ENCODE data around the gene HCN2.
"Not testable (repeated sequence)": the region's sequence is repeated elsewhere in the genome, so short reads cannot be mapped to it uniquely, and the experiment has no call there.

The HCN2 gene

DNA sequence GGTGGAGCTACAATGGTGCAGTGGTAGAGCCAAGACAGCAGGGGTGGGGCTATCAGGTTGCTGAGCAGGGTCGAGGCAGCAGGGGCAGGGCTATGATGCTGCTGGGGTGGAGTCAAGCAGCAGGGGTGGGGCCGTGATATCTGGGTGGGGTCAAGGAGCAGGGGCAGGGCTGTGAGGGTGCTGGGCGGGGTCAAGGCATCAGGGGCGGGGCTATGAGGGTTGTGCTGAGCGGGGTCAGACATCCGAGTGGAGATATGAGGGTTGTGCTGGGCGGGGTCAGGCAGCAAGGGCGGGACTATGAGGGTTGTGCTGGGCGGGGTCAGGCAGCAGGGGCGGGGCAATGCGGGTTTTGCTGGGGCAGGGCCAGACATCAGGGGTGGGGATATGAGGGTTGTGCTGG lies 14.7 kb downstream of the HCN2 start:
- no peaks in the 10 kb centered on the region for H3K9me3 ChIP-seq (ENCODE audit: control insufficient read depth in 2 of 2, low read length in 2 of 2)
- no peaks in the 10 kb centered on the region for H3K27me3 ChIP-seq (ENCODE audit: control insufficient read depth in 2 of 2, insufficient read depth in 2 of 2, low read length in 2 of 2)
- H3K27ac ChIP-seq (ENCODE audit: low read depth in 2 of 2, low read length in 2 of 2): no peak overlapping the region
- no peak overlapping the region for H3K9ac ChIP-seq (ENCODE audit: low read depth in 1 of 2, low read length in 2 of 2)
- H3K4me3 ChIP-seq (ENCODE audit: low read length in 2 of 2): no peak overlapping the region
- H3K36me3 ChIP-seq (ENCODE audit: control insufficient read depth in 2 of 2, insufficient read depth in 2 of 2, low read length in 2 of 2): no peaks in the 10 kb centered on the region
- no peaks in the 10 kb centered on the region for H3K4me1 ChIP-seq (ENCODE audit: control insufficient read depth in 2 of 2, insufficient read depth in 2 of 2, low read length in 2 of 2)

DNA sequence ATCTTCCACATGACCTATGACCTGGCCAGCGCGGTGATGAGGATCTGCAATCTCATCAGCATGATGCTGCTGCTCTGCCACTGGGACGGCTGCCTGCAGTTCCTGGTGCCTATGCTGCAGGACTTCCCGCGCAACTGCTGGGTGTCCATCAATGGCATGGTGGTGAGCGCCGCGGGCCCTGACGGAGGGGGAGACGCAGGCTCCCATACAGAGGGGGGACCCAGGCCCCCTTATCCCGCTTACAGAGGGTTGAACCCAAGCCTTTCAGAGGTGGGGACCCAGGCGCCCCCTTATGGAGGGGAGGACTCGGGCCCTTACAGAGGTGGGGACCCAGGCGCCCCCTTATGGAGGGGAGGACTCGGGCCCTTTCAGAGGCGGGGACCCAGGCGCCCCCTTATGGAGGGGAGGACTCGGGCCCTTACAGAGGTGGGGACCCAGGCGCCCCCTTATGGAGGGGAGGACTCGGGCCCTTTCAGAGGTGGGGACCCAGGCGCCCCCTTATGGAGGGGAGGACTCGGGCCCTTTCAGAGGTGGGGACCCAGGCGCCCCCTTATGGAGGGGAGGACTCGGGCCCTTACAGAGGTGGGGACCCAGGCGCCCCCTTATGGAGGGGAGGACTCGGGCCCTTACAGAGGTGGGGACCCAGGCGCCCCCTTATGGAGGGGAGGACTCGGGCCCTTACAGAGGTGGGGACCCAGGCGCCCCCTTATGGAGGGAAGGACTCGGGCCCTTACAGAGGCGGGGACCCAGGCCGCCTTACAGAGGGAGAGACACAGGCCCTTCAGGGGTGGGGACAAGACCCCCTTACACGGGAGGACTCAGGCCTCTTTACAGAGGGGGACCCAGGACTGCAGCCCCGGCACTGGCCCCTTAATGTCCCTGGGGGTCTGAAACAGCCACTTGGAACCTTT lies 15.6 kb downstream of the HCN2 start:
- H3K4me1 ChIP-seq (ENCODE audit: control insufficient read depth in 2 of 2, insufficient read depth in 2 of 2, low read length in 2 of 2); H3K27ac ChIP-seq (ENCODE audit: low read depth in 2 of 2, low read length in 2 of 2); H3K9ac ChIP-seq (ENCODE audit: low read depth in 1 of 2, low read length in 2 of 2); H3K4me3 ChIP-seq (ENCODE audit: low read length in 2 of 2); H3K9me3 ChIP-seq (ENCODE audit: control insufficient read depth in 2 of 2, low read length in 2 of 2); H3K36me3 ChIP-seq (ENCODE audit: control insufficient read depth in 2 of 2, insufficient read depth in 2 of 2, low read length in 2 of 2); H3K27me3 ChIP-seq (ENCODE audit: control insufficient read depth in 2 of 2, insufficient read depth in 2 of 2, low read length in 2 of 2): not testable (repeated sequence)

DNA sequence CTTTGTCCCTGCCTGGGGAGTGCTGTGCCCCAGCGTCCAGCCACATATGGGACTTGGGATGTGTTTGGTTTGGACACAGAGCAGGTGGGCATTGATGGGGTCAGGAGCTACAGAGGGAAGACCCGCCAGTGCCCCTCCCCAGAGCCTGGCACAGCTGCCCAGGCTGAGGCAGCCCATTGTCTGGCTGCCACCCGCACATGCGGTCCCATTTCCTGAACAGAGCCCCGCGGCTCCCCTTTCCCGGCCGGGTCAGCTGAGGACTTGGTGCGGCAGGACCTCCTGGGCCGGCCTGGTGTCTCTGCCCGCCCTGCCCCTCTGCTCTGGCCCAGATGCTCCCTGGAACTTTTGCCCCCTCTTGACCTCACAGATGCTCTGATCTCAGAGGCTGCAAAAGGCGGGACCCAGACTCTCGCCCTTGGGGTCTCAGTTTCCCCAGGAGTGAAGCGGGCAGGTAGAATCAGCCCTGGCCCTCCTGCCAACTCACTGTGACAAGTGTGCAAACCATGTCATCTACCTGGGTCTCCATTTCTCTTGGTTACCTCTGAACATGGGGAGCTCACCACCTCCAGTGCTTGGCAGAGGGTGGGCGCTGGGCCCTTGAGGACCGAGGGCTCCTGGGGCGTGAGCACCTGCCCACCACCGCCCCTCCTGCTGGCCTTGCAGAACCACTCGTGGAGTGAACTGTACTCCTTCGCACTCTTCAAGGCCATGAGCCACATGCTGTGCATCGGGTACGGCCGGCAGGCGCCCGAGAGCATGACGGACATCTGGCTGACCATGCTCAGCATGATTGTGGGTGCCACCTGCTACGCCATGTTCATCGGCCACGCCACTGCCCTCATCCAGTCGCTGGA lies 17.8 kb downstream of the HCN2 start:
- H3K27me3 ChIP-seq (ENCODE audit: control insufficient read depth in 2 of 2, insufficient read depth in 2 of 2, low read length in 2 of 2): peaks cover 0 to 10% of the 10 kb centered on the region in 2 donors
- no peak overlapping the region for H3K9ac ChIP-seq (ENCODE audit: low read depth in 1 of 2, low read length in 2 of 2)
- no peaks in the 10 kb centered on the region for H3K9me3 ChIP-seq (ENCODE audit: control insufficient read depth in 2 of 2, low read length in 2 of 2)
- H3K27ac ChIP-seq (ENCODE audit: low read depth in 2 of 2, low read length in 2 of 2): no peak overlapping the region
- peaks cover 0 to 2% of the 10 kb centered on the region in 2 donors for H3K4me1 ChIP-seq (ENCODE audit: control insufficient read depth in 2 of 2, insufficient read depth in 2 of 2, low read length in 2 of 2)
- no peaks in the 10 kb centered on the region for H3K36me3 ChIP-seq (ENCODE audit: control insufficient read depth in 2 of 2, insufficient read depth in 2 of 2, low read length in 2 of 2)
- no peak overlapping the region for H3K4me3 ChIP-seq (ENCODE audit: low read length in 2 of 2)

DNA sequence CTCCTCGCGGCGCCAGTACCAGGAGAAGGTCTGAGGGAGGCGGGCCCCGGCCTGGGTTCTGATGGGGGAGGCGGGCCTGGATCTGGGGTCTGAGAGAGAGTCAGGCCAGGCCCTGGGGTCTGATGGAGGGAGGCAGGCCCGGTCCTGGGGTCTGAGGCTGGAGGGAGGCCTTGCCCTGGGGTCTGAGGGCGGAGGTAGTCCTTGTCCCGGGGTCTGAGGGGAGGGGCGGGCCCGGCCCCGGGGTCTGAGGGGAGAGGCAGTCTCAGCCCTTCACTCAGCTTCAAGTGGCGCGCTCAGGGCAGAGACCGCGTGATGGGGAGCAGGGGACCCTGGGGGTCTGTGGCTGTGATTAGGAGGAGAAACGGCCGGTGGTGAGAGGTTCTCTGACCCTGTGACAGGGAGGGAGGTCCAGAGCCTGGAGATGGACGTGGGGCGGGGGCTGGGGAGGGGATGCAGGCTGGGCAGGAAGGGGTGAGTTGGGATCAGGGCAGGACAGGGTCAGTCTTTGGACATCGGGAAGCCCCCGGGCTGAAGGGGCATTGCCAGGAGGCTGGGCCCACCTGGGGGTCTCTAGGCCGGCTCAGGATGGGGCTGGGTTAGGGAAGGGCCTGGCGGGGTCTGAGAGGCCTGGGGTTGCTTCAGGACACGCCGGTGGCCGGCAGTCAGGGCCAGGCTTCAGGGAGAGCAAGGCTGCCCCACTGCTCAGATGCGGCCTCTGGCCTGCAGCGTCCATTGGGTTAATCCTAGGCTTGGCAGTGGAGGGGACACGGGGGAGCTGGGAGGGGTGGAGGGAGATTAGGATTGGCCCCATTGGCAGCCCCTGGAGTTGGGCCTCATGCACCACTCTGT lies 18.7 kb downstream of the HCN2 start:
- H3K9me3 ChIP-seq (ENCODE audit: control insufficient read depth in 2 of 2, low read length in 2 of 2): no peaks in the 10 kb centered on the region
- no peaks in the 10 kb centered on the region for H3K36me3 ChIP-seq (ENCODE audit: control insufficient read depth in 2 of 2, insufficient read depth in 2 of 2, low read length in 2 of 2)
- no peak overlapping the region for H3K9ac ChIP-seq (ENCODE audit: low read depth in 1 of 2, low read length in 2 of 2)
- H3K27ac ChIP-seq (ENCODE audit: low read depth in 2 of 2, low read length in 2 of 2): no peak overlapping the region
- H3K27me3 ChIP-seq (ENCODE audit: control insufficient read depth in 2 of 2, insufficient read depth in 2 of 2, low read length in 2 of 2): peaks cover 0 to 10% of the 10 kb centered on the region in 2 donors
- peaks cover 0 to 2% of the 10 kb centered on the region in 2 donors for H3K4me1 ChIP-seq (ENCODE audit: control insufficient read depth in 2 of 2, insufficient read depth in 2 of 2, low read length in 2 of 2)
- H3K4me3 ChIP-seq (ENCODE audit: low read length in 2 of 2): no peak overlapping the region

DNA sequence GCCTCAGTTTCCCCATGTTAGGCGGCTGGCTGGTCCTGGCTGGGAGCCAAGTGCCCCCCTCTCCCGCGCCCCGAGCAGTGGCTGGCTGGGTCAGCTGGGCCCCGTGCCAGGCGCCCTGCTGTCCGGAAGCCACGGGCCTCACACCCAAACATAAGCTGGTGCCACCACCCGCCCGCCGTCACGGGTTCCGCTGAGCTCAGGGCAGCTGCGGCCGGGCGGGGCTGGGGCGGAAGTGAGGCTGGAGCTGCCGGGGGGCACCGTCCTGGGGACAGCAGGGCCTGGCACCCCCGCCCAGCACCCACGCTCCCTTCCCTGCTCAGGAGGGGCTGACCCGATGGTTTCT lies 19.3 kb downstream of the HCN2 start:
- H3K9me3 ChIP-seq (ENCODE audit: control insufficient read depth in 2 of 2, low read length in 2 of 2): no peaks in the 10 kb centered on the region
- no peak overlapping the region for H3K4me3 ChIP-seq (ENCODE audit: low read length in 2 of 2)
- H3K36me3 ChIP-seq (ENCODE audit: control insufficient read depth in 2 of 2, insufficient read depth in 2 of 2, low read length in 2 of 2): no peaks in the 10 kb centered on the region
- peaks cover 0 to 10% of the 10 kb centered on the region in 2 donors for H3K27me3 ChIP-seq (ENCODE audit: control insufficient read depth in 2 of 2, insufficient read depth in 2 of 2, low read length in 2 of 2)
- H3K4me1 ChIP-seq (ENCODE audit: control insufficient read depth in 2 of 2, insufficient read depth in 2 of 2, low read length in 2 of 2): peaks cover 0 to 2% of the 10 kb centered on the region in 2 donors
- H3K9ac ChIP-seq (ENCODE audit: low read depth in 1 of 2, low read length in 2 of 2): no peak overlapping the region
- H3K27ac ChIP-seq (ENCODE audit: low read depth in 2 of 2, low read length in 2 of 2): no peak overlapping the region

DNA sequence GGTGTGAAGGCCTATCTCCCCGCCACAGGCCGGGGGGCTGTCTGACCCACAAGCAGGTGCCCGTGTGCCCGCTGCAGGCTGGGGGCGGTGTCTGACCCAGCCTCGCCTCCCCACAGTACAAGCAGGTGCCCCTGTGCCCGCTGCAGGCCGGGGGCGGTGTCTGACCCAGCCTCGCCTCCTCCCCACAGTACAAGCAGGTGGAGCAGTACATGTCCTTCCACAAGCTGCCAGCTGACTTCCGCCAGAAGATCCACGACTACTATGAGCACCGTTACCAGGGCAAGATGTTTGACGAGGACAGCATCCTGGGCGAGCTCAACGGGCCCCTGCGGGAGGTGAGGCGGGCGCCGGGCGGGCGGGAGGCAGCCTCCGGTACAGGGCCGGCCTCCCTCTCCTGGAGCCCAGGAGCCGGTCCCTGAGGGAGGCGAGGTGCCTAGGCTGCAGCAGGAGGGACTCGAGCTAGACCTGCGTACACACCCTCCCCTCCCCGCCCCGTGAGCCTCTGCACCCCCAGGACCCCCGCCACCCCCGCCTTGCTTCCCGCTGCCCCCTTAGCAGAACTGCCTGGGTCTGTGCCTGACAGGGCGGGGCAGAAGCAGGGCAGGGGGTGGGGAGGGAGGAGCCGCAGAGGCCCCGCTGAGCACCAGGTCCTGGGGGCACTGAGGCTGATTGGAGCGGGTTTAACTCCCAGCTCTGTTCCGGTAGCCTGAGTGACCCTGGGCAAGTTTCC lies 20.6 kb downstream of the HCN2 start:
- no peaks in the 10 kb centered on the region for H3K9me3 ChIP-seq (ENCODE audit: control insufficient read depth in 2 of 2, low read length in 2 of 2)
- H3K27ac ChIP-seq (ENCODE audit: low read depth in 2 of 2, low read length in 2 of 2): peak overlapping the region; percentile 29 to 58
- H3K27me3 ChIP-seq (ENCODE audit: control insufficient read depth in 2 of 2, insufficient read depth in 2 of 2, low read length in 2 of 2): peaks cover 0 to 10% of the 10 kb centered on the region in 2 donors
- H3K9ac ChIP-seq (ENCODE audit: low read depth in 1 of 2, low read length in 2 of 2): peak overlapping the region in 1 of 2 donors; percentile 63
- peak overlapping the region; percentile 1 to 60 for H3K4me3 ChIP-seq (ENCODE audit: low read length in 2 of 2)
- H3K4me1 ChIP-seq (ENCODE audit: control insufficient read depth in 2 of 2, insufficient read depth in 2 of 2, low read length in 2 of 2): peaks cover 0 to 2% of the 10 kb centered on the region in 2 donors
- no peaks in the 10 kb centered on the region for H3K36me3 ChIP-seq (ENCODE audit: control insufficient read depth in 2 of 2, insufficient read depth in 2 of 2, low read length in 2 of 2)

DNA sequence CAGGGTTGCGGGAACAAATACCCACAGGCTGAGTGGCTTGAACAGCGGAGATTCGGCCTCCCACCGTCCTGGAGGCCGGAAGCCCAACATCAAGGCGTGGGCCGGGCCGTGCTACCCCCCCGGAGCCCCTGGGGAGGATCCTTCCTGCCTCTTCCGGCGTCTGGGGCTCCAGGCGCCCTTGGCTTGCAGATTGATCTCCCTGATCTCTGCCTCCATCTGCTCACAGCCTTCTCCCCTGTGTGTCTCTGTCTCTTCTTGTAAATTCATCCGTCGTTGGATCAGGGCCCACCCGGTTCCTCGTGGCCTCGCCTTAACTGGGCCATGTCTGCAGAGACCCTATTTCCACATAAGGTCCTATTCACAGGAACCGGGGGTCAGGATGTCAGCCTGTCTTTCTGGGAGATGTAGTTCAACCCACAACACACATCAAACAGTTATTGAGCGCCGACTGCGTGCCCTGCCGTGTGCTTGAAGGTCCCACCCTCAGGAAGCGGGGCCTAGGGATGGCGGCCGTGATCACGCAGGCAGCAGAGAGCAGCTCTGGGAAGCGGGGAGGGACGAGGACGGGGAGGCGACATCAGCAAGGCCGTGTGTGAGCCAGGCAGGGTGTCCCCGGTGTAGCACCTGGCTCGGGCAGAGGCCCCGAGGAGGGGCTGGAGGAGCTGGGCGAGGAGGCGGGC lies 21.3 kb downstream of the HCN2 start:
- Histone ChIP-seq H3K36me3 (ENCODE audit: control insufficient read depth in 2 of 2, insufficient read depth in 2 of 2, low read length in 2 of 2) (no peaks in the 10 kb centered on the region), H3K9me3 (ENCODE audit: control insufficient read depth in 2 of 2, low read length in 2 of 2) (no peaks in the 10 kb centered on the region), H3K4me1 (ENCODE audit: control insufficient read depth in 2 of 2, insufficient read depth in 2 of 2, low read length in 2 of 2) (peaks cover 0 to 2% of the 10 kb centered on the region in 2 donors), H3K4me3 (ENCODE audit: low read length in 2 of 2) (peak overlapping the region; percentile 1 to 60), H3K27me3 (ENCODE audit: control insufficient read depth in 2 of 2, insufficient read depth in 2 of 2, low read length in 2 of 2) (peaks cover 0 to 10% of the 10 kb centered on the region in 2 donors), H3K27ac (ENCODE audit: low read depth in 2 of 2, low read length in 2 of 2) (peak overlapping the region; percentile 29 to 58), H3K9ac (ENCODE audit: low read depth in 1 of 2, low read length in 2 of 2) (peak overlapping the region; percentile 28 to 63)

DNA sequence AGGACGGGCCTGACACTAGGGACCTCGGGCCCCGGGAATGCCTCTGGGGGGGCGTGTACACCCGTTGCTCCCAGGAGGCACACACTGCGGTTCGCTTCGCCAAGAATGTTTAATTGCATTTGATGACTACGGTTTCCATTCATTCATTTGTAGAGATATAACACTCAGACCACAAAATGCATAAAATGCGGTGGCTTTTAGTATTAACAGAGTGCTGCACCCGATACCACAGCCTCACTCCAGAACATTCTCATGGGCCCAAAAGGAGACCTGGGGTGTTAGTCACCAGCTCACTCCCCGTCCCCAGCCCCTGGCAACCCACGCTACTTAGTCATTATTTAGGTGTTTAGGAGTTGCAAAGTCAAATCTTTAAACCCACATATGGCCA lies 21.8 kb downstream of the HCN2 start:
- Histone ChIP-seq H3K27me3 (ENCODE audit: control insufficient read depth in 2 of 2, insufficient read depth in 2 of 2, low read length in 2 of 2) (peaks cover 0 to 10% of the 10 kb centered on the region in 2 donors), H3K4me1 (ENCODE audit: control insufficient read depth in 2 of 2, insufficient read depth in 2 of 2, low read length in 2 of 2) (peaks cover 0 to 2% of the 10 kb centered on the region in 2 donors), H3K27ac (ENCODE audit: low read depth in 2 of 2, low read length in 2 of 2) (no peak overlapping the region), H3K9me3 (ENCODE audit: control insufficient read depth in 2 of 2, low read length in 2 of 2) (no peaks in the 10 kb centered on the region), H3K4me3 (ENCODE audit: low read length in 2 of 2) (no peak overlapping the region), H3K9ac (ENCODE audit: low read depth in 1 of 2, low read length in 2 of 2) (no peak overlapping the region), H3K36me3 (ENCODE audit: control insufficient read depth in 2 of 2, insufficient read depth in 2 of 2, low read length in 2 of 2) (no peaks in the 10 kb centered on the region)

DNA sequence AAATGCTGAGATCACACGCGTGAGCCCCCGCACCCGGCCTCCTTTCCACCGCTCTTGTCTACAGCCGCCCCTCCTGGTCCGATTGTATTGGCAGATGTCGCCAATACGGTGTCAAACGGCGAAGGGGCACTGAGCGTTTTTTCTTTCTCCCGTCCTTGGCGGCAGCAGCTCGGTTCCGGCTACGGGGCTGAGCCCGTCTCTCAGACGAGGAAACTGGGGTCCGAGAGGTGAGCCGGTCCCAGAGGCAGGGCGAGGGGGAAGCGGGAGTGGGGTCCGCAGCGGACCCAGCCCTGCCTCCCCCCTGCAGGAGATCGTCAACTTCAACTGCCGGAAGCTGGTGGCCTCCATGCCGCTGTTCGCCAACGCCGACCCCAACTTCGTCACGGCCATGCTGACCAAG lies 23.3 kb downstream of the HCN2 start:
- H3K4me3 ChIP-seq (ENCODE audit: low read length in 2 of 2): no peak overlapping the region
- peaks cover 0 to under 1% of the 10 kb centered on the region in 2 donors for H3K36me3 ChIP-seq (ENCODE audit: control insufficient read depth in 2 of 2, insufficient read depth in 2 of 2, low read length in 2 of 2)
- H3K27ac ChIP-seq (ENCODE audit: low read depth in 2 of 2, low read length in 2 of 2): no peak overlapping the region
- H3K27me3 ChIP-seq (ENCODE audit: control insufficient read depth in 2 of 2, insufficient read depth in 2 of 2, low read length in 2 of 2): peaks cover 0 to 10% of the 10 kb centered on the region in 2 donors
- H3K9me3 ChIP-seq (ENCODE audit: control insufficient read depth in 2 of 2, low read length in 2 of 2): no peaks in the 10 kb centered on the region
- H3K9ac ChIP-seq (ENCODE audit: low read depth in 1 of 2, low read length in 2 of 2): no peak overlapping the region
- H3K4me1 ChIP-seq (ENCODE audit: control insufficient read depth in 2 of 2, insufficient read depth in 2 of 2, low read length in 2 of 2): peaks cover 0 to 2% of the 10 kb centered on the region in 2 donors
